Activated T-helper 1 cell treated with Interleukin-2 at 50 U/mL for 16 hours (primary cell): ENCODE results near the gene APOD.

Experiments used
- DNase-seq: peaks from one replicate; pipeline ENCODE4 v3.0.0-alpha.2; 2020; ENCODE audit warnings: low read depth

The APOD gene

GRCh38 chr3:195587406-195587805 lies 3.7 kb upstream of the APOD start:
- no peak for DNase-seq

- DNase-seq = no peak
Measured at GRCh38 chr3:195584543-195584870, 767 bp upstream of the APOD start.

GRCh38 chr3:195582947-195583346 lies 793 bp downstream of the APOD start:
- no peak for DNase-seq

- no peak for DNase-seq
Measured at GRCh38 chr3:195580744-195581443, 2.8 kb downstream of the APOD start.

- no peak for DNase-seq
Measured at GRCh38 chr3:195579281-195579680, 4.5 kb downstream of the APOD start.

- DNase-seq = no peak
Measured at GRCh38 chr3:195578565-195578964, 5.2 kb downstream of the APOD start.

- DNase-seq = no peak
Measured at GRCh38 chr3:195577645-195578177, 6.0 kb downstream of the APOD start.

GRCh38 chr3:195574497-195575304 lies 9.0 kb downstream of the APOD start:
- no peak for DNase-seq

- DNase-seq = no peak
Measured at GRCh38 chr3:195573611-195574496, 9.9 kb downstream of the APOD start.

- no peak for DNase-seq
Measured at GRCh38 chr3:195571361-195571760, 12.4 kb downstream of the APOD start.

GRCh38 chr3:195570912-195571311 lies 12.8 kb downstream of the APOD start:
- DNase-seq = no peak

- DNase-seq = no peak
Measured at GRCh38 chr3:195570344-195570743, 13.4 kb downstream of the APOD start.

GRCh38 chr3:195568630-195569029 lies 15.1 kb downstream of the APOD start:
- no peak for DNase-seq

- DNase-seq = no peak
Measured at GRCh38 chr3:195566797-195567196, 16.9 kb downstream of the APOD start.

- DNase-seq = no peak
Measured at GRCh38 chr3:195565716-195566115, 18.0 kb downstream of the APOD start.

- no peak for DNase-seq
Measured at GRCh38 chr3:195563317-195563716, 20.4 kb downstream of the APOD start.

- no peak for DNase-seq
Measured at GRCh38 chr3:195559723-195560409, 23.9 kb downstream of the APOD start.

- no peak for DNase-seq
Measured at GRCh38 chr3:195558602-195559001, 25.1 kb downstream of the APOD start.

- no peak for DNase-seq
Measured at GRCh38 chr3:195557322-195557721, 26.4 kb downstream of the APOD start.

- DNase-seq = no peak
Measured at GRCh38 chr3:195556390-195556789, 27.4 kb downstream of the APOD start.

GRCh38 chr3:195555110-195555509 lies 28.6 kb downstream of the APOD start:
- DNase-seq = no peak

GRCh38 chr3:195554458-195554857 lies 29.3 kb downstream of the APOD start:
- no peak for DNase-seq
